Calu3 (cell line): ENCODE measurements around the gene SS18L1. TPM values are rescaled to one million over a fixed set of nuclear protein-coding genes. Genes with fewer than 3 reads are reported as not detected.

ENCODE experiments used
- BruUV-seq: library from RNA; stranded (reverse); fragments of 400-500 nt; replicated peaks from 2 replicates; lab custom pipeline; 2021; lab: Mats Ljungman, UMichigan
- CTCF ChIA-PET: fragments of 300-600 bp; sonication (Branson Sonifier 250); formaldehyde crosslinking; loops from one replicate; lab custom pipeline; 2022; ENCODE audit warnings: antibody characterized with exemption; lab: Charles Lee
- DNase-seq: peaks from one replicate; pipeline ENCODE4 v3.0.0; 2022
- H3K27ac Mint-ChIP-seq: one replicate; pipeline ENCODE4 v1.8.0; 2022; ENCODE audit warnings: mixed read lengths; ENCODE audit not compliant: unreplicated experiment
- H3K27me3 Mint-ChIP-seq: one replicate; pipeline ENCODE4 v1.8.0; 2022; ENCODE audit warnings: mixed read lengths; ENCODE audit not compliant: unreplicated experiment
- H3K36me3 Mint-ChIP-seq: one replicate; pipeline ENCODE4 v1.8.0; 2022; ENCODE audit warnings: mild to moderate bottlenecking, moderate library complexity, mixed read lengths; ENCODE audit not compliant: insufficient read depth, unreplicated experiment
- H3K4me1 Mint-ChIP-seq: one replicate; pipeline ENCODE4 v1.8.0; 2022; ENCODE audit warnings: mild to moderate bottlenecking, low read depth, mixed read lengths; ENCODE audit not compliant: unreplicated experiment
- H3K4me3 Mint-ChIP-seq: one replicate; pipeline ENCODE4 v1.8.0; 2022; ENCODE audit warnings: mild to moderate bottlenecking, low read depth, moderate library complexity, mixed read lengths; ENCODE audit not compliant: unreplicated experiment
- H3K9me3 Mint-ChIP-seq: one replicate; pipeline ENCODE4 v1.8.0; 2022; ENCODE audit warnings: low read depth, mixed read lengths; ENCODE audit not compliant: unreplicated experiment
- CTCF ChIP-seq: fragments of 200-600 bp; IDR thresholded peaks from one replicate; pipeline ENCODE4 v1.8.0; 2022; ENCODE audit warnings: antibody characterized with exemption; ENCODE audit not compliant: unreplicated experiment
- intact Hi-C: fragments of 100-400 bp; cut with micrococcal nuclease; formaldehyde crosslinking; loops from one replicate; pipeline ENCODE4 v1.10.0; 2022; ENCODE audit not compliant: unreplicated experiment
- total RNA-seq: library from RNA; stranded (reverse); gene quantifications from 2 replicates; pipeline ENCODE4 v1.2.3, GENCODE V29; 2022

SS18L1 gene
- total RNA-seq, 1 experiment from 2014 or later, result 47.4 TPM

GRCh38 chr20:62137478-62138203, 5.9 kb upstream of the SS18L1 start:
- peaks cover 97% of the 10 kb centered on the region for H3K36me3 Mint-ChIP-seq
- no peak for DNase-seq
- TF ChIP-seq CTCF, result no peak
- BruUV-seq, result no TSS peak
- H3K4me1 Mint-ChIP-seq, result peaks cover 33% of the 10 kb centered on the region
- intact Hi-C loops, result loop anchor here (2.0 to 5.0 kb wide), 2 partner anchors 75 to 127 kb away; no protein-coding TSS in a partner anchor
- H3K9me3 Mint-ChIP-seq, result no peaks in the 10 kb centered on the region
- no peak overlapping the region for H3K27ac Mint-ChIP-seq
- H3K27me3 Mint-ChIP-seq, result no peaks in the 10 kb centered on the region
- CTCF ChIA-PET, result interaction anchor here (0.6 to 0.7 kb wide), 2 partner anchors 47 to 495 kb away, joined by 3 to 4 read pairs; no protein-coding TSS in a partner anchor
- no peak overlapping the region for H3K4me3 Mint-ChIP-seq

GRCh38 chr20:62138204-62138543, 5.4 kb upstream of the SS18L1 start:
- BruUV-seq, result no TSS peak
- no peak overlapping the region for H3K27ac Mint-ChIP-seq
- intact Hi-C loops, result loop anchor here (5.0 kb wide), 1 partner anchor 76 kb away; no protein-coding TSS in a partner anchor
- H3K9me3 Mint-ChIP-seq, result no peaks in the 10 kb centered on the region
- H3K27me3 Mint-ChIP-seq, result no peaks in the 10 kb centered on the region
- H3K36me3 Mint-ChIP-seq, result peaks cover 95% of the 10 kb centered on the region
- peaks cover 33% of the 10 kb centered on the region for H3K4me1 Mint-ChIP-seq
- CTCF ChIA-PET, result interaction anchor here (0.6 to 0.7 kb wide), 2 partner anchors 48 to 496 kb away, joined by 3 to 4 read pairs; no protein-coding TSS in a partner anchor
- DNase-seq, result no peak
- no peak for TF ChIP-seq CTCF
- H3K4me3 Mint-ChIP-seq, result no peak overlapping the region

GRCh38 chr20:62138912-62139311, 4.7 kb upstream of the SS18L1 start:
- Mint-ChIP-seq H3K9me3 (no peaks in the 10 kb centered on the region), H3K36me3 (peaks cover 95% of the 10 kb centered on the region), H3K4me3 (no peak overlapping the region), H3K27ac (no peak overlapping the region), H3K4me1 (peaks cover 33% of the 10 kb centered on the region), H3K27me3 (no peaks in the 10 kb centered on the region)
- CTCF ChIA-PET, result no interaction called here
- no TSS peak for BruUV-seq
- DNase-seq, result no peak
- TF ChIP-seq CTCF, result no peak
- intact Hi-C loops, result loop anchor here (5.0 kb wide), 1 partner anchor 77 kb away; no protein-coding TSS in a partner anchor

DNA sequence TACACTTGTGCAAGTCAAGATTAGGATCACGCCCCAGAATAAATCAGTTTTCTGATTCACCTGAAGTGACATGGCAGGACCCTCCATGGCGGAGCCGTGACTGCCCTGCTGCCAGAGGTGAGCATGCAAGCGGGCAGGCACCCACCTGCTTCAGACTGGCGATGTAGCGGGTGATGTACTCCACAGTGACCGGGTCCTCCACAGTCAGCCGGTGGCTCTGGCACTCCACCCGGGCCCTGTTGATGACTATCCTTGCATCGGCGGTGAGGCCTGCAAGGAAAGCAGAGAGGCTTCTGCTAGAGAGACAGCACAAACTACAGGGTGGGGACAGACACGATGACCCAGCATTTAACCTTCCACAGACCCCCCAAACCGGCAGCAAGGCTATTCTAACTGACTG, 3.9 kb upstream of the SS18L1 start:
- CTCF ChIA-PET, result no interaction called here
- Mint-ChIP-seq H3K4me1 (peaks cover 36% of the 10 kb centered on the region), H3K9me3 (no peaks in the 10 kb centered on the region), H3K36me3 (peaks cover 98% of the 10 kb centered on the region), H3K27ac (no peak overlapping the region), H3K27me3 (no peaks in the 10 kb centered on the region), H3K4me3 (no peak overlapping the region)
- no peak for TF ChIP-seq CTCF
- intact Hi-C loops, result loop anchor here (5.0 kb wide), 1 partner anchor 77 kb away; no protein-coding TSS in a partner anchor
- DNase-seq, result no peak
- BruUV-seq, result no TSS peak
